KMS-11 (cell line): ENCODE data around the gene ANGPT4.

Source experiments
- H2AFZ ChIP-seq: fragments of 200-600 bp; sonication (generic); 2 replicates; pipeline ENCODE4 v1.6.1; 2016; ENCODE audit warnings: antibody characterized with exemption, mixed run types, low read depth
- H3K27ac ChIP-seq: fragments of 200-600 bp; sonication (generic); 2 replicates; pipeline ENCODE4 v1.6.1; 2016; ENCODE audit warnings: mild to moderate bottlenecking, mixed run types
- H3K27me3 ChIP-seq: fragments of 200-600 bp; sonication (generic); 2 replicates; pipeline ENCODE4 v1.6.1; 2017; ENCODE audit warnings: mild to moderate bottlenecking, low read depth, mixed run types, moderate library complexity; ENCODE audit not compliant: insufficient read depth
- H3K36me3 ChIP-seq: fragments of 200-600 bp; sonication (generic); 2 replicates; pipeline ENCODE4 v1.6.1; 2017; ENCODE audit warnings: mild to moderate bottlenecking, mixed run types; ENCODE audit not compliant: insufficient read depth
- H3K4me1 ChIP-seq: fragments of 200-600 bp; sonication (generic); 2 replicates; pipeline ENCODE4 v1.6.1; 2016; ENCODE audit warnings: mild to moderate bottlenecking, low read depth, mixed run types; ENCODE audit not compliant: poor library complexity, severe bottlenecking
- H3K4me2 ChIP-seq: fragments of 200-600 bp; sonication (generic); 2 replicates; pipeline ENCODE4 v1.7.0; 2016; ENCODE audit warnings: mild to moderate bottlenecking, mixed run types
- H3K4me3 ChIP-seq: fragments of 200-600 bp; sonication (generic); IDR thresholded peaks from 2 replicates; pipeline ENCODE4 v1.6.1; 2017; ENCODE audit warnings: low read depth, low read length, mixed read lengths; ENCODE audit not compliant: insufficient read depth
- H3K79me2 ChIP-seq: fragments of 200-600 bp; sonication (generic); 2 replicates; pipeline ENCODE4 v1.6.1; 2016; ENCODE audit warnings: low read depth, mixed run types; ENCODE audit not compliant: insufficient read depth
- H3K9ac ChIP-seq: fragments of 200-600 bp; sonication (generic); 2 replicates; pipeline ENCODE4 v1.6.1; 2016; ENCODE audit warnings: mild to moderate bottlenecking, mixed run types
- H4K20me1 ChIP-seq: fragments of 200-600 bp; sonication (generic); 2 replicates; pipeline ENCODE4 v1.6.1; 2016; ENCODE audit warnings: mild to moderate bottlenecking, mixed run types; ENCODE audit not compliant: insufficient read depth
- CTCF ChIP-seq: fragments of 200-600 bp; sonication (generic); conservative IDR thresholded peaks from 2 replicates; pipeline ENCODE4 v1.6.1; 2017; ENCODE audit warnings: low read depth, mild to moderate bottlenecking, antibody characterized with exemption, low read length, moderate library complexity, mixed read lengths

The ANGPT4 gene

DNA sequence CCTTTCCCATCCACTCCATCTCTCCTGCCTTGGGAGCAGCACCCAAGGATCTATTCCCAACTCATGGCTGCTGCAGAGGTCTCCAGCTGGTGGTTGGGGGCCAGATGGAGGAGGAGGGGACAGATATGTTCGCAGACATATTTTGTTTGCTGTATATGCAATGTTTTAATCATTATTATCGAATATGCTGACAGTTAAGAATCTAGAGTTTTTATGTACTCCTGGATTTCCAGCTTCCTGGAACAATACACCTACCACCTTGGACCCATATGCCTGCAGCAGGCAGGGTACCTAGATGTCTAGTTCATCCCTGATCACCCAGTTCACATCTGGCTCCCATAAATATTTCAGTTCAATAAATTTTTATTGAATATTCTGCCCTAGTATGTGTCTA, 73.6 kb downstream of the ANGPT4 start:
- no peaks in the 10 kb centered on the region for H3K36me3 ChIP-seq
- H3K4me3 ChIP-seq, result no peak overlapping the region
- no peak overlapping the region for H2AFZ ChIP-seq
- H4K20me1 ChIP-seq, result no peaks in the 10 kb centered on the region
- H3K4me2 ChIP-seq, result no peak overlapping the region
- no peak for TF ChIP-seq CTCF
- H3K27me3 ChIP-seq, result no peaks in the 10 kb centered on the region
- no peak overlapping the region for H3K27ac ChIP-seq
- H3K9ac ChIP-seq, result no peak overlapping the region
- H3K79me2 ChIP-seq, result peaks cover 56% of the 10 kb centered on the region
- peaks cover 10% of the 10 kb centered on the region for H3K4me1 ChIP-seq

- Histone ChIP-seq H3K4me2 (no peak overlapping the region), H4K20me1 (no peaks in the 10 kb centered on the region), H3K9ac (no peak overlapping the region), H3K4me1 (peaks cover 16% of the 10 kb centered on the region), H3K36me3 (no peaks in the 10 kb centered on the region), H3K79me2 (peaks cover 63% of the 10 kb centered on the region), H2AFZ (no peak overlapping the region), H3K27me3 (no peaks in the 10 kb centered on the region), H3K4me3 (no peak overlapping the region), H3K27ac (no peak overlapping the region)
- TF ChIP-seq CTCF, result no peak
Measured at GRCh38 chr20:841568-842546, 74.3 kb downstream of the ANGPT4 start.

- Histone ChIP-seq H3K79me2 (peaks cover 71% of the 10 kb centered on the region), H4K20me1 (no peaks in the 10 kb centered on the region), H3K4me1 (peaks cover 25% of the 10 kb centered on the region), H3K9ac (no peak overlapping the region), H3K27ac (no peak overlapping the region), H3K4me2 (no peak overlapping the region), H2AFZ (no peak overlapping the region), H3K4me3 (no peak overlapping the region), H3K36me3 (no peaks in the 10 kb centered on the region), H3K27me3 (no peaks in the 10 kb centered on the region)
- no peak for TF ChIP-seq CTCF
Measured at GRCh38 chr20:840858-841567, 75.1 kb downstream of the ANGPT4 start.

- Histone ChIP-seq H3K4me1 (peaks cover 30% of the 10 kb centered on the region), H3K27me3 (no peaks in the 10 kb centered on the region), H3K27ac (no peak overlapping the region), H2AFZ (no peak overlapping the region), H3K9ac (no peak overlapping the region), H3K4me2 (no peak overlapping the region), H4K20me1 (no peaks in the 10 kb centered on the region), H3K79me2 (peaks cover 76% of the 10 kb centered on the region), H3K4me3 (no peak overlapping the region), H3K36me3 (no peaks in the 10 kb centered on the region)
- TF ChIP-seq CTCF, result no peak
Measured at GRCh38 chr20:840503-840857, 75.7 kb downstream of the ANGPT4 start.
